K562 (cell line): Measurements from ENCODE around the gene IGLON5. TPM values are rescaled to one million over a fixed set of nuclear protein-coding genes. Genes with fewer than 3 reads are reported as not detected.
A peak's percentile ranks its signal among the peaks of the same experiment; 100 is the strongest.

Experiments
- ARHGAP35 ChIP-seq: fragments of 450-650 bp; IDR thresholded peaks from 2 replicates; pipeline ENCODE4 v1.6.1; 2018; ENCODE audit not compliant: partially characterized antibody
- CGGBP1 ChIP-seq: fragments of 250-450 bp; sonication (Bioruptor Pico); IDR thresholded peaks from 2 replicates; pipeline ENCODE4 v1.9.0; 2021; ENCODE audit warnings: mild to moderate bottlenecking
- FOXP4 ChIP-seq: sonication (generic); formaldehyde crosslinking; IDR thresholded peaks from 2 replicates; pipeline ENCODE4 v1.8.0; 2022; ENCODE audit warnings: mild to moderate bottlenecking, missing genetic modification reagents, borderline replicate concordance
- GTF2E2 ChIP-seq: fragments of 200-800 bp; sonication (Bioruptor generic); IDR thresholded peaks from 2 replicates; pipeline ENCODE4 v1.6.1; 2016; ENCODE audit warnings: missing genetic modification characterization, missing compliant biosample characterization
- HDAC6 ChIP-seq: IDR thresholded peaks from 2 replicates; pipeline ENCODE4 v1.6.1; 2012; ENCODE audit warnings: low read depth, mild to moderate bottlenecking, control low read depth, inconsistent platforms, low read length, moderate library complexity
- ID3 ChIP-seq, 2 experiments: fragments of 250-450 bp in 1 of 2; fragments of 450-650 bp in 1 of 2; sonication (Bioruptor Pico) in 1 of 2; IDR thresholded peaks; 2 replicates each; pipeline versions ENCODE4 v1.6.1 to v1.8.0; 2016 to 2021; ENCODE audit warnings: mild to moderate bottlenecking in 2 of 2, moderate library complexity in 2 of 2, missing compliant biosample characterization in 1 of 2, missing genetic modification characterization in 1 of 2
- KAT8 ChIP-seq: fragments of 450-650 bp; IDR thresholded peaks from 2 replicates; pipeline ENCODE4 v1.6.1; 2016; ENCODE audit warnings: low read depth, mild to moderate bottlenecking
- MYC ChIP-seq, 2 experiments: fragments of 250-450 bp in 1 of 2; sonication (Bioruptor Pico) in 1 of 2; IDR thresholded peaks; 2 replicates each; pipeline versions ENCODE4 v1.5.1 to v1.6.1; 2012 to 2021; ENCODE audit warnings: low read depth in 2 of 2, borderline replicate concordance in 1 of 2, improper control_type of control experiment in 1 of 2, low read length in 1 of 2, mild to moderate bottlenecking in 1 of 2, moderate library complexity in 1 of 2
- PHF8 ChIP-seq: fragments of 200-600 bp; sonication (generic); IDR thresholded peaks from 2 replicates; pipeline ENCODE4 v1.6.1; 2012; ENCODE audit warnings: mixed run types, mild to moderate bottlenecking, inconsistent platforms, low read length, moderate library complexity, borderline replicate concordance
- SIN3B ChIP-seq: fragments of 450-650 bp; IDR thresholded peaks from 2 replicates; pipeline ENCODE4 v1.6.1; 2017; ENCODE audit warnings: low read depth, mild to moderate bottlenecking, moderate library complexity
- TEAD2 ChIP-seq: fragments of 450-650 bp; IDR thresholded peaks from 2 replicates; pipeline ENCODE4 v1.6.1; 2016; ENCODE audit warnings: missing genetic modification characterization, control low read depth, missing compliant biosample characterization
- TEAD4 ChIP-seq, 2 experiments: sonication (generic) in 1 of 2; formaldehyde crosslinking in 1 of 2; IDR thresholded peaks; 2 replicates each; pipeline versions ENCODE4 v1.6.1 to v1.8.0; 2012 to 2022; ENCODE audit warnings: borderline replicate concordance in 1 of 2, inconsistent platforms in 1 of 2, low read length in 1 of 2, mild to moderate bottlenecking in 1 of 2, missing genetic modification reagents in 1 of 2
- THRAP3 ChIP-seq: fragments of 450-650 bp; IDR thresholded peaks from 2 replicates; pipeline ENCODE4 v1.6.1; 2016; ENCODE audit warnings: mild to moderate bottlenecking, inconsistent platforms, borderline replicate concordance
- ZNF133 ChIP-seq: fragments of 250-450 bp; sonication (Bioruptor Pico); IDR thresholded peaks from 2 replicates; pipeline ENCODE4 v1.4.0; 2020; ENCODE audit warnings: mild to moderate bottlenecking
- ZNF583 ChIP-seq: fragments of 250-450 bp; sonication (Bioruptor Pico); IDR thresholded peaks from 2 replicates; pipeline ENCODE4 v1.4.0; 2020
- ZNF639 ChIP-seq, 2 experiments: fragments of 200-800 bp in 1 of 2; sonication (Bioruptor generic) in 1 of 2; sonication (generic) in 1 of 2; formaldehyde crosslinking in 1 of 2; IDR thresholded peaks in 1 of 2; conservative IDR thresholded peaks in 1 of 2; 2 replicates each; pipeline versions ENCODE4 v1.5.0 to v1.6.1; 2016 to 2020; ENCODE audit warnings: missing compliant biosample characterization in 1 of 2, missing genetic modification characterization in 1 of 2, missing genetic modification reagents in 1 of 2
- ZNF717 ChIP-seq: fragments of 250-450 bp; sonication (Bioruptor Pico); IDR thresholded peaks from 2 replicates; pipeline ENCODE4 v1.5.0; 2021
- polyA plus RNA-seq, 8 experiments: library from polyadenylated mRNA; depleted of rRNA in 4 of 8; stranded (reverse) in 5 of 8; unstranded in 3 of 8; fragments of >200 nt; fragmentation: Nextera tagmentation in 2 of 8; fragmentation: Illumina TruSeq in 1 of 8; extraction: Ambion mirVana in 2 of 8; extraction: Trizol in 1 of 8; gene quantifications; 2 replicates each; pipeline versions ENCODE4 v1.2.1 to v1.2.3, GENCODE V29; 2011 to 2014; ENCODE audit warnings: inconsistent platforms in 1 of 8, missing spikeins in 1 of 8
- total RNA-seq, 7 experiments: library from RNA; depleted of rRNA in 6 of 7; stranded (reverse); fragments of >200 nt in 6 of 7; fragmentation: Illumina TruSeq in 2 of 7; extraction: Trizol in 2 of 7; gene quantifications; 2 replicates each; pipeline versions ENCODE4 v1.2.1 to v1.2.3, GENCODE V29; 2011 to 2021; ENCODE audit warnings: low replicate concordance in 1 of 7
- TF ChIP-seq, protein P1 (sequence below): sonication (generic); formaldehyde crosslinking; IDR thresholded peaks from 2 replicates; pipeline ENCODE4 v1.8.0; 2022; ENCODE audit warnings: mild to moderate bottlenecking, low read depth, missing genetic modification reagents

Gene IGLON5
- total and polyA plus RNA-seq, 9 of the 15 experiments (the other 6 are each of a cell fraction or from before 2014, with no cell fraction given): 0.03 to 0.22 (median 0.14) TPM; not detected in 2

DNA sequence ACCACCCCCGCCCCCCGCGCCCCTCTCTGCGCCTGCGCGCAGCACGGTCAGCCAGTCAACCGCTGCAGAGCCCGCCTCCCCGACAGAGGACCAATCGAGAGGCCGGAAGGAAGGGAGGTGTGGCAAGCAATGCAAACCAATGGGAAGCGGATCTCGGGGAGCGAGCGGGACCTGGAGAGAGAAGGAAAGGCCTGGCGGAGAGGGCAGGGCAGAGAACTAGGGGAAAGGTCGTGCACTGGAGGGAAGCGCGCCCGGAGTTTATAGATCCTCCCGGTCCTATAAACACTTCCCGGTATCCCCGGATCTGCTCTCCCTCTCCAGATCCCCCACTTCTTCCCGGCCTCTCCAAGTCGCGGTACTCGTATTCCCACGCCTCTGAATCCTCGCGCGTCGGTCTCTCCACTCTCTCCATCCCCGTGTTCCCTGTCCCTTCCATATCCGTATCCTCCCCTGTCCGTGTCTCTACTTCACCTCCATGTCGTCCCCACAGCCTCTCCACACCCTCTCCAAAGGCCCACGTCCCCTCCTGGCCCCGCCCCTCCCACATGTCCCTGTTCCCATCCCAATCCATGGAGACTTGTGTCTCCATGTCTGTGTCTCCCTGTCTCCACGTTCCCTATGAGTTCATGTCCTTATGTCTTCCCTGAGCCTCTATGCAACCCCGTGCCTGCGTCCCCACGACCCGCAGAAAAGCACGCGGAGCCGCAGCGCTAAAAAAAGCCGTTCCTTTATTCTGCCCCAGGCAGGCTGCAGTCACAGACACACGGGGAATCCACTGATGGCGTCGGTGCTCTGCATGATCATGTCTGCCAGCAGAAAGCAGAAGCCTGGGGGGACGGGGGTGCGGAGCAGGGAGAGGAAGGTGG lies 55.2 kb downstream of the IGLON5 start (continued):
- TF ChIP-seq, protein P1, sequence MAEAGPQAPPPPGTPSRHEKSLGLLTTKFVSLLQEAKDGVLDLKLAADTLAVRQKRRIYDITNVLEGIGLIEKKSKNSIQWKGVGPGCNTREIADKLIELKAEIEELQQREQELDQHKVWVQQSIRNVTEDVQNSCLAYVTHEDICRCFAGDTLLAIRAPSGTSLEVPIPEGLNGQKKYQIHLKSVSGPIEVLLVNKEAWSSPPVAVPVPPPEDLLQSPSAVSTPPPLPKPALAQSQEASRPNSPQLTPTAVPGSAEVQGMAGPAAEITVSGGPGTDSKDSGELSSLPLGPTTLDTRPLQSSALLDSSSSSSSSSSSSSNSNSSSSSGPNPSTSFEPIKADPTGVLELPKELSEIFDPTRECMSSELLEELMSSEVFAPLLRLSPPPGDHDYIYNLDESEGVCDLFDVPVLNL: no peak
- no peak for TF ChIP-seq FOXP4 (CRISPR knock-in tag)
- TF ChIP-seq ZNF717 (CRISPR knock-in tag): no peak
- no peak for TF ChIP-seq SIN3B
- TF ChIP-seq ZNF133 (CRISPR knock-in tag): no peak
- TF ChIP-seq CGGBP1 (CRISPR knock-in tag): no peak
- TF ChIP-seq PHF8: peak; percentile 64; the same call in 1 of the 2 replicates
- TF ChIP-seq TEAD4 (IDR thresholded peaks at IDR 0.05; ENCODE audit: low read length): 0 out of 2 replicates have a peak, but pooled peaks have one; percentile 1
- TF ChIP-seq TEAD4 (CRISPR knock-in tag; IDR thresholded peaks at IDR 0.05; ENCODE audit: borderline replicate concordance): no peak
- TF ChIP-seq ZNF583 (CRISPR knock-in tag): no peak
- TF ChIP-seq MYC (IDR thresholded peaks at IDR 0.05; ENCODE audit: low read depth, low read length): no peak; the same call in 1 of the 2 replicates
- peak; percentile 47; the same call in 1 of the 2 replicates for TF ChIP-seq MYC (CRISPR knock-in tag; IDR thresholded peaks at IDR 0.05; ENCODE audit: borderline replicate concordance, low read depth)
- peak; percentile 53; the same call in 1 of the 2 replicates for TF ChIP-seq GTF2E2 (tag)
- TF ChIP-seq ID3 (CRISPR knock-in tag; IDR thresholded peaks at IDR 0.05): no peak
- TF ChIP-seq ID3 (tag; IDR thresholded peaks at IDR 0.05): no peak
- TF ChIP-seq ARHGAP35: peak; percentile 76
- peak in 1 of 2 experiments; percentile 41; a peak in 2 of 4 replicates for TF ChIP-seq ZNF639 (CRISPR knock-in tag; conservative IDR thresholded peaks at IDR 0.05 in 1 of 2, IDR thresholded peaks at IDR 0.05 in 1 of 2)
- TF ChIP-seq THRAP3: peak; percentile 92
- no peak for TF ChIP-seq KAT8
- TF ChIP-seq TEAD2 (tag): no peak
- no peak for TF ChIP-seq HDAC6
